Measurements from ENCODE around the gene RELCH.

DNA sequence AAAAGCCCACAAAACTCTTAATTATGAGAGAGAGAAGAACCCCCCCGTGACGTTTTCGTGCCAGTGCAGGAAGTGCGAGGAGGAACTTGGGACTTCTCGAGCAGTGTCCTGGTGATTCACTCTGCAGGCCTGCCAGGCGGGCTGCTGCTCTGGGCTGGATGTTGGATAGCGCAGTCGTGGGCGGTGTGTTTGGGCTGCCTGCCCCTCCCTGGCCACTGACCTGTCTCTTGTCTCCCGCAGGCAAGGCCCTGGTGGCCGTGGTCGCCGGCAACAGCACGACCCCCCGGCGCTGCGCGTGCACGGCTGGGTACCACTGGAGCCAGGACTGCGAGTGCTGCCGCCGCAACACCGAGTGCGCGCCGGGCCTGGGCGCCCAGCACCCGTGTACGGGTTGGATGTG lies 167.1 kb downstream of the RELCH start:
- TF ChIP-seq, protein P1, sequence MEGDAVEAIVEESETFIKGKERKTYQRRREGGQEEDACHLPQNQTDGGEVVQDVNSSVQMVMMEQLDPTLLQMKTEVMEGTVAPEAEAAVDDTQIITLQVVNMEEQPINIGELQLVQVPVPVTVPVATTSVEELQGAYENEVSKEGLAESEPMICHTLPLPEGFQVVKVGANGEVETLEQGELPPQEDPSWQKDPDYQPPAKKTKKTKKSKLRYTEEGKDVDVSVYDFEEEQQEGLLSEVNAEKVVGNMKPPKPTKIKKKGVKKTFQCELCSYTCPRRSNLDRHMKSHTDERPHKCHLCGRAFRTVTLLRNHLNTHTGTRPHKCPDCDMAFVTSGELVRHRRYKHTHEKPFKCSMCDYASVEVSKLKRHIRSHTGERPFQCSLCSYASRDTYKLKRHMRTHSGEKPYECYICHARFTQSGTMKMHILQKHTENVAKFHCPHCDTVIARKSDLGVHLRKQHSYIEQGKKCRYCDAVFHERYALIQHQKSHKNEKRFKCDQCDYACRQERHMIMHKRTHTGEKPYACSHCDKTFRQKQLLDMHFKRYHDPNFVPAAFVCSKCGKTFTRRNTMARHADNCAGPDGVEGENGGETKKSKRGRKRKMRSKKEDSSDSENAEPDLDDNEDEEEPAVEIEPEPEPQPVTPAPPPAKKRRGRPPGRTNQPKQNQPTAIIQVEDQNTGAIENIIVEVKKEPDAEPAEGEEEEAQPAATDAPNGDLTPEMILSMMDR (IDR thresholded peaks at IDR 0.05), result no peak
- no peak for TF ChIP-seq POLR2AphosphoS5 (IDR thresholded peaks at IDR 0.05; ENCODE audit: low read depth, low read length)

Data from Panc1 (cell line).